ENCODE results near the gene ROBO4. TPM values are rescaled to one million over a fixed set of nuclear protein-coding genes. Genes with fewer than 3 reads are reported as not detected.

The ROBO4 gene
- total and polyA plus RNA-seq, 11 donors, result 16.3 to 63.5 (median 21.8) TPM

DNA sequence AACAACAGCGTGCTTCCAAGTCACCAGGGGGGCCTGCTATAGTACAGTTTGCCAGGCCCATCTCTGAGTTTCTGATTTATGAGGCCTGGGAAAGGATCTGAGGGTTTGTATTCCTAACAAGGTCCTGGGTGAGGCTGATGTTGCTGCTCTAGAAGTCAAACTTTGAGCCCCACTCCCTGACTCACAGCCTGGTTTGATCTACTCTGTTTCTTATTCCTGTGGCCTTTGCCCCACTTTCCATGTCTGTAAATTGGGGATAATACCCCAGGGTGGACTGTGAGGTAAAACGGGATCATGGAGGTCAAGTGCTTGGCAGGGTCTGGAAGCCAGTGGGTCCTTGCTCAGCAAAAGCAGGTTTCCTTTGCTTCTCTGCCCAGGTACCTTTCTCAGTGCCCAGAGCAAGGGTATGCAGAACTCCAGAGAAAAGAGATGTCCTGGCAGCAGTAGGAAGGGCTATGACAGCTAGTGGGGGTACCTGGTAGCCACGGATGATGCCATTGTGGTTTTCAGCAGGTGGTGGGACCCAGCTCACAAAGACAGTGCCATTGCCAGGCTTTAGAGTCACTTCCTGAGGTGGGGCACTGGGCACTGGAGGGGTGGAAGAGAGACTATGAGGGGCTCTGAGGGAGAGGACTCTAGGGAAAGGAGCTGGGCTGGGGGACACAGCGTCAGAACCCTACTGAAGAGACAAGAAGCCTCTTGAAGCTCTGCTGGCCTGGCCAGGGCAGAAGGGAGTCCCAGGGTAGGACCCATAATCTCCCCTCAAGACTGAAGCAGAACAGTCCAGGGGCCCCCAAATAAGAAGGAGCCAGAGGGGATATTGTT lies 2.8 kb downstream of the ROBO4 start:
- ATAC-seq (no peak), DNase-seq (no peak)
- WGBS, 4 donors, result 56 to 74% (median 64%) methylated on average over 4 of the region's 4 CpGs
- Histone ChIP-seq H3K9me3 (no peaks in the 10 kb centered on the region), H3K27ac (peak overlapping the region; percentile 19 to 93 (median 85)), H3K36me3 (peaks cover 0 to 36% (median 9%) of the 10 kb centered on the region in 9 donors), H3K27me3 (no peaks in the 10 kb centered on the region), H3K4me1 (peaks cover 0 to 92% (median 59%) of the 10 kb centered on the region in 12 donors), H3K4me3 (peak overlapping the region in 11 of 12 donors; percentile 34 to 71 (median 58))
- TF ChIP-seq POLR2A (IDR thresholded peaks at IDR 0.05), result no peak
- no peak for TF ChIP-seq CTCF (IDR thresholded peaks at IDR 0.05)
- intact Hi-C loops (cut with DNase I), result no loop called here

DNA sequence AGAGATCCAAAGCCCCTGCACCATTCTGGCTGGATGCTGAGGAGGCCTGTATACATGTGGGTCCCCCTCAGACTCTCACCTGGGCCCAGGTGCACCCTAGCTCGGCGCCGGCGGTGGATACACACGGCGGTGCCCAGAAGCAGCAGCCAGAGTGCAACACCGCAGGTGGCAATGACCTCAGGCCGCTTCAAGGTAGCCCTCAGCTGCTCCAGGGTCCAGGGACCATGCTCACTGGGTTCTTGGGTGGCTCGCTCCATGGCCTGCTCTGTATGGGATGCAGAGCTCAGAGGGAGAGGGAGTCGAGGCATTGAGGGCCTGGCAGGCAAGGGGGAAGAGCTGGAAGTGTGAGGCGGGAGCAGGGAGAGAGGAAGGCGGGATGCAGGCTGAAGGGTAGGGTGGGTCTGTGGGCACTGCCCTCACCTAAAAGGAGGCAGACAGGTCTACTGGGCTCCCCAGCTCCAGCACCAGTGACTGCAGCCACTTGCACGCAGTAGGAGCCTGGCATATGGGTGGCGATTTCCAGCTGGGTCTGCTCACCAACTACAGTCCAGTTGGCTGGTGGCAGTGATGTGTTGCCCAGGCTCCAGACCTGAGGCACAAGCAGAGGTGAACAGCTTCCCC lies 3.8 kb downstream of the ROBO4 start:
- WGBS, 4 donors, result 80 to 86% (median 85%) methylated on average over 13 to 14 of the region's 14 CpGs
- Histone ChIP-seq H3K27ac (peak overlapping the region in 5 of 12 donors; percentile 7 to 85 (median 28)), H3K36me3 (peaks cover 0 to 39% (median 9%) of the 10 kb centered on the region in 9 donors), H3K9me3 (no peaks in the 10 kb centered on the region), H3K4me1 (peaks cover 0 to 92% (median 55%) of the 10 kb centered on the region in 12 donors), H3K4me3 (peak overlapping the region in 2 of 12 donors; percentile 54 to 58), H3K27me3 (no peaks in the 10 kb centered on the region)
- DNase-seq (peak in 1 of 5 donors; percentile 15), ATAC-seq (no peak)
- TF ChIP-seq CTCF (IDR thresholded peaks at IDR 0.05) (no peak), POLR2A (IDR thresholded peaks at IDR 0.05) (no peak)
- intact Hi-C loops (cut with DNase I), result no loop called here

DNA sequence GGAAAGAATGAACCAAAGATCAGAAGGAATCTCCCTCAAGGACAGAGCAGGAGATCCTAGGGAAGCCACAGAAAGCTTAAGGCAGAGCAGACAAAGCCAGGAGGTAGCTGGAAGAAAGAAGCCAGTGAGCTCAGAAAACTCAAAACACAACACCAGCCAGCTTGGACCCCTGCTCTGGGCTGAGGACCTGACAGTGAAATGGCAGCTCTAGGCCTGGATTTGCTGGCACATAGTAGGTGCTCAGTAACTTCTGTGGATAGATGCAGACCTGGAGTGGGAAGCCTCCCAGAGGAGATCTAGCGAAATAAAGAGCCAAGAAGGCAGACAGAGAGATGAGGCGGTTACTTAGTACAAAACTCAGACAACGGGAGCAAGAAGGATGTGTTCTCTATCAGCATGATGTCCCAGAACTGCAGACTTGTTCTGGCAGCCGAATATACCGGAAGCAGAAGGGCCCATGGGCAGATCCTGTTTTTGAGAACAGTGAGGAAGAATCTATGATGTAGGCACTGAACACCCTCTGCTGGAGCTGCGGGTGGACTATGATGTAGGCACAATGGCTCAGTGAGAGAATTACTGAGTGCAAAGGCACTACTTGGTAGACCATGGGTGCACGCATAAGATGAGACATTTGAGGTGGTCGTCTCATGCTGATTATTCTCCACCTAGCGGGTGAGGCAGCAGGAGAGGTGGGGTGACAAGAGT lies 4.8 kb downstream of the ROBO4 start:
- ATAC-seq (peak in 2 of 4 donors; percentile 6 to 32), DNase-seq (peak in 1 of 5 donors; percentile 34)
- H3K4me3 ChIP-seq, result no peak overlapping the region
- intact Hi-C loops (cut with DNase I), result no loop called here
- no peaks in the 10 kb centered on the region for H3K27me3 ChIP-seq
- H3K9me3 ChIP-seq, result no peaks in the 10 kb centered on the region
- 62 to 72% (median 64%) methylated on average over 9 of the region's 9 CpGs for WGBS, 4 donors
- TF ChIP-seq CTCF (IDR thresholded peaks at IDR 0.05) (no peak), POLR2A (IDR thresholded peaks at IDR 0.05) (no peak)
- peaks cover 0 to 46% (median 9%) of the 10 kb centered on the region in 9 donors for H3K36me3 ChIP-seq
- peaks cover 0 to 92% (median 48%) of the 10 kb centered on the region in 12 donors for H3K4me1 ChIP-seq
- peak overlapping the region in 9 of 12 donors; percentile 7 to 48 (median 28) for H3K27ac ChIP-seq
